Activated B cell treated with CpG ODN at 0.5 μM for 24 hours (primary cell): ENCODE data around the gene YAP1. TPM values are rescaled to one million over a fixed set of nuclear protein-coding genes. Genes with fewer than 3 reads are reported as not detected.

Source experiments
- ATAC-seq: fragments of 200-7000 bp; cut with Tn5 transposase; one replicate; pipeline ENCODE4 v1.10.0; 2021; ENCODE audit warnings: low read depth, mild to moderate bottlenecking, moderate library complexity
- CTCF ChIA-PET: fragments of 350-600 bp; sonication (Branson Sonifier 250); formaldehyde crosslinking; loops from one replicate; lab custom pipeline; 2021; ENCODE audit warnings: antibody characterized with exemption; lab: Charles Lee
- POLR2A ChIA-PET: fragments of 350-600 bp; sonication (Branson Sonifier 250); formaldehyde crosslinking; loops from one replicate; lab custom pipeline; 2021; ENCODE audit warnings: antibody characterized with exemption; lab: Charles Lee
- DNase-seq: peaks from one replicate; pipeline ENCODE4 v3.0.0; 2022
- H3K27ac Mint-ChIP-seq: one replicate; pipeline ENCODE4 v1.8.0; 2020; ENCODE audit warnings: mixed read lengths
- H3K27me3 Mint-ChIP-seq: one replicate; pipeline ENCODE4 v1.8.0; 2021; ENCODE audit warnings: mixed read lengths
- H3K36me3 Mint-ChIP-seq: one replicate; pipeline ENCODE4 v1.8.0; 2021; ENCODE audit warnings: low read depth, mixed read lengths
- H3K4me1 Mint-ChIP-seq: one replicate; pipeline ENCODE4 v1.8.0; 2021; ENCODE audit warnings: mixed read lengths
- H3K4me3 Mint-ChIP-seq: one replicate; pipeline ENCODE4 v1.8.0; 2020; ENCODE audit warnings: mild to moderate bottlenecking, mixed read lengths
- H3K9me3 Mint-ChIP-seq: one replicate; pipeline ENCODE4 v1.8.0; 2020; ENCODE audit warnings: mixed read lengths
- intact Hi-C: fragments of 100-400 bp; cut with micrococcal nuclease; formaldehyde crosslinking; loops from one replicate; pipeline ENCODE4 v1.15.1; 2024
- total RNA-seq: library from RNA; stranded (reverse); gene quantifications from 2 replicates; pipeline ENCODE4 v1.2.3, GENCODE V29; 2022
- TF ChIP-seq, protein P1 (sequence below): fragments of 200-600 bp; IDR thresholded peaks from one replicate; pipeline ENCODE4 v1.8.0; 2022; ENCODE audit warnings: antibody characterized with exemption, mild to moderate bottlenecking

YAP1 gene
- total RNA-seq, 1 donor from 2014 or later: not detected

DNA sequence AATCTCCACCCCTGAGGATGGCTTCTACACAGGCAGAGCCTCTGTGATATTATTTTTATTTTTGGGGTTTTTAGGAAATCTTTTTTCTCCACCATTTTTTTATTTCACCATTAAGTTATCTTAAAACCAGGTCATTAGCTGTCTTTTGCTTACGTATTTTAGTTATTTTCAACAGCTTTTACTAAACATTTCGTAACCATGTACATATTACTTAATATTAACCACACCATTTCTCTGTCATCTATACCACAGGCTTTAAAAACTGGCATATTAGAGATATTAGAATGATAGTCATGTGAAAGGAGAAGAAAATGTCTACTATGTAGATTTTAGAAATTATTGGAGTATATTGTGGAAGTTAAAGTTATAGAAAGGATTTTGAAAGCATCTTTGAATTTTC, 37.4 kb downstream of the YAP1 start:
- H3K36me3 Mint-ChIP-seq: no peaks in the 10 kb centered on the region
- CTCF ChIA-PET: no interaction called here
- H3K27me3 Mint-ChIP-seq: peaks cover 13% of the 10 kb centered on the region
- H3K27ac Mint-ChIP-seq: no peak overlapping the region
- intact Hi-C loops: no loop called here
- H3K4me3 Mint-ChIP-seq: no peak overlapping the region
- TF ChIP-seq, protein P1, sequence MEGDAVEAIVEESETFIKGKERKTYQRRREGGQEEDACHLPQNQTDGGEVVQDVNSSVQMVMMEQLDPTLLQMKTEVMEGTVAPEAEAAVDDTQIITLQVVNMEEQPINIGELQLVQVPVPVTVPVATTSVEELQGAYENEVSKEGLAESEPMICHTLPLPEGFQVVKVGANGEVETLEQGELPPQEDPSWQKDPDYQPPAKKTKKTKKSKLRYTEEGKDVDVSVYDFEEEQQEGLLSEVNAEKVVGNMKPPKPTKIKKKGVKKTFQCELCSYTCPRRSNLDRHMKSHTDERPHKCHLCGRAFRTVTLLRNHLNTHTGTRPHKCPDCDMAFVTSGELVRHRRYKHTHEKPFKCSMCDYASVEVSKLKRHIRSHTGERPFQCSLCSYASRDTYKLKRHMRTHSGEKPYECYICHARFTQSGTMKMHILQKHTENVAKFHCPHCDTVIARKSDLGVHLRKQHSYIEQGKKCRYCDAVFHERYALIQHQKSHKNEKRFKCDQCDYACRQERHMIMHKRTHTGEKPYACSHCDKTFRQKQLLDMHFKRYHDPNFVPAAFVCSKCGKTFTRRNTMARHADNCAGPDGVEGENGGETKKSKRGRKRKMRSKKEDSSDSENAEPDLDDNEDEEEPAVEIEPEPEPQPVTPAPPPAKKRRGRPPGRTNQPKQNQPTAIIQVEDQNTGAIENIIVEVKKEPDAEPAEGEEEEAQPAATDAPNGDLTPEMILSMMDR: no peak
- H3K4me1 Mint-ChIP-seq: no peaks in the 10 kb centered on the region
- no peaks in the 10 kb centered on the region for H3K9me3 Mint-ChIP-seq
- no peak for ATAC-seq
- no peak for DNase-seq
- POLR2A ChIA-PET: no interaction called here

DNA sequence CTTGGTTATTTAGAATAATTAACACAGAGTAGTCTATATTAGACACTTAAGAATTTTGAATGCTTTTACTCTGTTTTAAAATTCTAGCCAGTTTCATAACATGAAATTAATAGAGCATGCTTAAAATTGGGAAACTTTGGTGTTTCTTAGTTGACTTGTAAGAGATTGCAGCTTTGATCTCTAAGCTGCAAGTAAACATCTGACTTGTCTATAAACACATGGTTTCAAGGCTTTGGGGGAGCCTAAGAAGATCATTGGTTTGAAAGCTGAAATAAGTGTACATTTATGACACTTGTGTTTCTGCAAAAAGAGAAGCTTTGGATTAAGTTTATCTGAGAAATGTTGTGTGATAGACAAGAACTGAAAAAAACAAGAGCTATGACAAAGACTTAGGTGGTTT, 37.8 kb downstream of the YAP1 start:
- Mint-ChIP-seq H3K4me3 (no peak overlapping the region), H3K36me3 (no peaks in the 10 kb centered on the region), H3K9me3 (no peaks in the 10 kb centered on the region), H3K4me1 (no peaks in the 10 kb centered on the region), H3K27ac (no peak overlapping the region), H3K27me3 (peaks cover 15% of the 10 kb centered on the region)
- TF ChIP-seq, protein P1: no peak
- intact Hi-C loops: no loop called here
- no peak for DNase-seq
- no peak for ATAC-seq
- POLR2A ChIA-PET: no interaction called here
- CTCF ChIA-PET: no interaction called here

DNA sequence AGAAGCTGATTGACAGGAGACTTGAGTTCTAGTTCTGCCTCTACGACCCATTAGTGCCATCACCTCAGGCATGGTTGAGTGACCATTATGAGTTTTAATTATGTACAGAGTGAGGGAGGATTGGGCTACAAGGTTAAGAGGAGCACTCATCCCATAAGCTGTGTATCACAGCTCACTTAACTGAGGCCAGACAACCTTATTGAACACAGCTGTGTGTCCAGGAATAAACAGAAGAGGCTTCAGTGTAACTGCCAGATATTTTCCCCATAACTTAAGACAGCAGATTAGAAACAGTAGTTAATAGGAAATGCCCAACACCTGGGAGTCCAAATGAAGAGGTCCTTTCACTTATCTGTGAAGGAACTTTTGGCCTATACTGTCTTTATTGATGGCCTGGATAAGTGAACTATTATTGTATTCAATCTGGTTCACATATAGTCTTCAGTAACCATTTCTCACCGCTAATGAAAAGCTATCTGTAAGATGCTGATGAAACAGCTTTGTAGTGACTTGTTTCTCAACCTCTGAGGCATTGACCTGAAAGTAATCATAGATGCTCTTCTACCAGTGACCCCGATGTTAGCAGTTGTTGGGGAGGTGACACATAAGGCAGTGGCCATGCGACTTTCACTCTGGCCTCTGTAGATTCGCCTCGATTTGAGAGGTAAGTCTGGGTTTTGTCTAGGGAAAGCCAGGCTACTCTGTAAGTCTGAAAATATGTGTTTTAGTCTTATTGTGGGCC, 41.7 kb downstream of the YAP1 start:
- TF ChIP-seq, protein P1: no peak
- intact Hi-C loops: no loop called here
- Mint-ChIP-seq H3K36me3 (no peaks in the 10 kb centered on the region), H3K4me1 (no peaks in the 10 kb centered on the region), H3K27me3 (peaks cover 8% of the 10 kb centered on the region), H3K4me3 (no peak overlapping the region), H3K9me3 (no peaks in the 10 kb centered on the region), H3K27ac (no peak overlapping the region)
- ATAC-seq (no peak), DNase-seq (no peak)
- ChIA-PET POLR2A (interaction anchor here (0.5 kb wide), 1 partner anchor 1374 kb away, joined by 4 read pairs; no protein-coding TSS in a partner anchor), CTCF (no interaction called here)

DNA sequence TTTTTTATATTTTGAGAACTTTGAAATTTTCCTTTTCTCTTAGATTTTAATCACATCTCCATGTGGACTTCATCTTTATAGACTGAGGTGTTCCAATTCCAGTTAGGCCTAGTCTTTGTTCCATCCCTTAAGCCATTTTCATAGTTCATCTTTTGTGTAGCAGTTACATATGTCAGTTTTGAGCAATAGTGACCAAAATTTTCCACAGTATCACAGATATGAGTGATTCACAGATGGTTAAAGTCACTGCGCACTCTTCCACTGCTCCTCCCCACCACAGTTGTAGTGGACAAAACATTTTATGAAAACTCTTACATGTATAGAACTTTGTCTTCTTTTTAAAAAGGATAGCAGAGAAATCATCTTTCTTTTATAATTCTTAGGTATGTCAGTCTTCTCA, 42.8 kb downstream of the YAP1 start:
- TF ChIP-seq, protein P1: no peak
- Mint-ChIP-seq H3K9me3 (no peaks in the 10 kb centered on the region), H3K36me3 (no peaks in the 10 kb centered on the region), H3K4me3 (no peak overlapping the region), H3K4me1 (no peaks in the 10 kb centered on the region), H3K27me3 (peaks cover 8% of the 10 kb centered on the region), H3K27ac (no peak overlapping the region)
- ATAC-seq (no peak), DNase-seq (no peak)
- ChIA-PET CTCF (no interaction called here), POLR2A (no interaction called here)
- intact Hi-C loops: no loop called here

DNA sequence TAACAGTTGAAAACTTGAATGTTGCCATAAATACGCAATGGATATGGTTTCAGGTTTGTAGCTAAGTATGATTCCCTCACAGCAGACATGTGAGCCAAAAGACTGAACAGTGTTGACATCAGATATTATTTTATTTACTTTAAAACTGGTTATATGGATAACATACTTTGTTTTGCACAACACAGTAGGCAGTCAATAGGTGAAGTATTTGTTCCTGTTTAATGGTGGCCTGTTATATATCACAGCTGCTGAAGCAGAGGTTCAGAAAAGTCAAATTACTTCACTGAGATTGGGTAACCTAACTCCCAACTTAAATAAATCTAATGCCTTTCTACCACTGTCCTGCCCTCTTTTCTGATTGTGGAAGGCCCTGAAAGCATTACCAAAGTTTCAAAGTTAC, 44.6 kb downstream of the YAP1 start:
- ChIA-PET POLR2A (interaction anchor here (0.6 kb wide), 1 partner anchor 62 kb away, joined by 3 read pairs; no protein-coding TSS in a partner anchor), CTCF (no interaction called here)
- Mint-ChIP-seq H3K9me3 (no peaks in the 10 kb centered on the region), H3K4me3 (no peak overlapping the region), H3K36me3 (no peaks in the 10 kb centered on the region), H3K27ac (no peak overlapping the region), H3K4me1 (no peaks in the 10 kb centered on the region), H3K27me3 (peaks cover 8% of the 10 kb centered on the region)
- intact Hi-C loops: no loop called here
- DNase-seq (no peak), ATAC-seq (no peak)
- TF ChIP-seq, protein P1: no peak
